ENCODE measurements around the gene KRTAP4-8. TPM values are rescaled to one million over a fixed set of nuclear protein-coding genes. Genes with fewer than 3 reads are reported as not detected.

Gene KRTAP4-8
- total RNA-seq, 1 experiment from 2014 or later, result not detected

GRCh38 chr17:41144846-41145245, 46.9 kb upstream of the KRTAP4-8 start:
- H3K27ac Mint-ChIP-seq, result no peak overlapping the region
- TF ChIP-seq FOXP4 (CRISPR knock-in tag; IDR thresholded peaks at IDR 0.05), result no peak
- no peak for TF ChIP-seq PRDM15 (CRISPR knock-in tag; IDR thresholded peaks at IDR 0.05)
- TF ChIP-seq E2F1 (CRISPR knock-in tag; IDR thresholded peaks at IDR 0.05), result no peak
- no peak for TF ChIP-seq HMGA2 (CRISPR knock-in tag; IDR thresholded peaks at IDR 0.05)
- no peak for TF ChIP-seq ZNF425 (CRISPR knock-in tag; conservative IDR thresholded peaks at IDR 0.05)
- no peak for TF ChIP-seq ZNF263 (CRISPR knock-in tag; IDR thresholded peaks at IDR 0.05; ENCODE audit: low read depth)
- no peak for TF ChIP-seq MXD4 (CRISPR knock-in tag; IDR thresholded peaks at IDR 0.05; ENCODE audit: borderline replicate concordance)
- no peak for TF ChIP-seq FOXP1 (CRISPR knock-in tag; IDR thresholded peaks at IDR 0.05; ENCODE audit: borderline replicate concordance)
- no peak for TF ChIP-seq OVOL2 (CRISPR knock-in tag; IDR thresholded peaks at IDR 0.05; ENCODE audit: borderline replicate concordance)
- no peak for TF ChIP-seq E2F4 (CRISPR knock-in tag; IDR thresholded peaks at IDR 0.05; ENCODE audit: borderline replicate concordance, low read depth)
- TF ChIP-seq SMAD4 (CRISPR knock-in tag; IDR thresholded peaks at IDR 0.05), result no peak
- CTCF ChIA-PET, result no interaction called here
- no peak for DNase-seq (ENCODE audit: low spot score)
- POLR2A ChIA-PET, result no interaction called here
- ATAC-seq, result no peak
- H3K4me3 Mint-ChIP-seq, result no peak overlapping the region
- H3K9me3 Mint-ChIP-seq, result peaks cover 44% of the 10 kb centered on the region
- H3K4me1 Mint-ChIP-seq, result peaks cover 8% of the 10 kb centered on the region; the same call in 1 of the 2 replicates
- H3K36me3 Mint-ChIP-seq, result peaks cover 27% of the 10 kb centered on the region
- H3K27me3 Mint-ChIP-seq (ENCODE audit: low read depth), result peaks cover 3% of the 10 kb centered on the region; the same call in 1 of the 2 replicates

GRCh38 chr17:41141361-41141760, 43.4 kb upstream of the KRTAP4-8 start:
- POLR2A ChIA-PET, result no interaction called here
- H3K4me1 Mint-ChIP-seq, result no peaks in the 10 kb centered on the region
- CTCF ChIA-PET, result no interaction called here
- ATAC-seq (no peak), DNase-seq (ENCODE audit: low spot score) (no peak)
- H3K4me3 Mint-ChIP-seq, result no peak overlapping the region
- peaks cover 30% of the 10 kb centered on the region for H3K36me3 Mint-ChIP-seq
- H3K27ac Mint-ChIP-seq, result no peak overlapping the region
- H3K27me3 Mint-ChIP-seq (ENCODE audit: low read depth), result peaks cover 5% of the 10 kb centered on the region
- H3K9me3 Mint-ChIP-seq, result peaks cover 65% of the 10 kb centered on the region
- TF ChIP-seq GABPB1 (CRISPR knock-in tag; IDR thresholded peaks at IDR 0.05) (no peak), ESRRA (CRISPR knock-in tag; IDR thresholded peaks at IDR 0.05; ENCODE audit: borderline replicate concordance) (no peak), HMGA2 (CRISPR knock-in tag; IDR thresholded peaks at IDR 0.05) (no peak), ZMAT4 (CRISPR knock-in tag; IDR thresholded peaks at IDR 0.05) (no peak), NR1H2 (CRISPR knock-in tag; IDR thresholded peaks at IDR 0.05) (no peak), NFE2L1 (CRISPR knock-in tag; IDR thresholded peaks at IDR 0.05) (no peak), NFYB (CRISPR knock-in tag; conservative IDR thresholded peaks at IDR 0.05; ENCODE audit: low read depth) (no peak), ETV6 (CRISPR knock-in tag; IDR thresholded peaks at IDR 0.05) (no peak), ZBTB43 (CRISPR knock-in tag; IDR thresholded peaks at IDR 0.05) (no peak), TP53 (CRISPR knock-in tag; IDR thresholded peaks at IDR 0.05) (no peak), ZSCAN18 (CRISPR knock-in tag; IDR thresholded peaks at IDR 0.05) (no peak), JUN (CRISPR knock-in tag; IDR thresholded peaks at IDR 0.05) (no peak), NR2C2 (CRISPR knock-in tag; IDR thresholded peaks at IDR 0.05) (no peak), ZNF263 (CRISPR knock-in tag; IDR thresholded peaks at IDR 0.05; ENCODE audit: low read depth) (no peak)
